Measurements from ENCODE around the gene SLC9A9.
A peak's percentile ranks its signal among the peaks of the same experiment; 100 is the strongest.
"Not testable (repeated sequence)": the region's sequence is repeated elsewhere in the genome, so short reads cannot be mapped to it uniquely, and the experiment has no call there.

Gene SLC9A9

GRCh38 chr3:143525408-143525807, 322.9 kb downstream of the SLC9A9 start:
- TF ChIP-seq, protein P1, sequence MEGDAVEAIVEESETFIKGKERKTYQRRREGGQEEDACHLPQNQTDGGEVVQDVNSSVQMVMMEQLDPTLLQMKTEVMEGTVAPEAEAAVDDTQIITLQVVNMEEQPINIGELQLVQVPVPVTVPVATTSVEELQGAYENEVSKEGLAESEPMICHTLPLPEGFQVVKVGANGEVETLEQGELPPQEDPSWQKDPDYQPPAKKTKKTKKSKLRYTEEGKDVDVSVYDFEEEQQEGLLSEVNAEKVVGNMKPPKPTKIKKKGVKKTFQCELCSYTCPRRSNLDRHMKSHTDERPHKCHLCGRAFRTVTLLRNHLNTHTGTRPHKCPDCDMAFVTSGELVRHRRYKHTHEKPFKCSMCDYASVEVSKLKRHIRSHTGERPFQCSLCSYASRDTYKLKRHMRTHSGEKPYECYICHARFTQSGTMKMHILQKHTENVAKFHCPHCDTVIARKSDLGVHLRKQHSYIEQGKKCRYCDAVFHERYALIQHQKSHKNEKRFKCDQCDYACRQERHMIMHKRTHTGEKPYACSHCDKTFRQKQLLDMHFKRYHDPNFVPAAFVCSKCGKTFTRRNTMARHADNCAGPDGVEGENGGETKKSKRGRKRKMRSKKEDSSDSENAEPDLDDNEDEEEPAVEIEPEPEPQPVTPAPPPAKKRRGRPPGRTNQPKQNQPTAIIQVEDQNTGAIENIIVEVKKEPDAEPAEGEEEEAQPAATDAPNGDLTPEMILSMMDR (conservative IDR thresholded peaks at IDR 0.05; ENCODE audit: low read depth, low read length) = no peak
- DNase-seq (ENCODE audit: low read depth) = peak; percentile 94
- no peak overlapping the region for H3K4me3 ChIP-seq (ENCODE audit: low read depth, low read length)

GRCh38 chr3:143521803-143522202, 326.5 kb downstream of the SLC9A9 start:
- no peak for DNase-seq (ENCODE audit: low read depth)

GRCh38 chr3:143517131-143517530, 331.1 kb downstream of the SLC9A9 start:
- not testable (repeated sequence) for H3K4me3 ChIP-seq (ENCODE audit: low read depth, low read length); DNase-seq (ENCODE audit: low read depth)

More at GRCh38 chr3:143521803-143522202, 326.5 kb downstream of the SLC9A9 start:
- TF ChIP-seq, protein P1 (conservative IDR thresholded peaks at IDR 0.05; ENCODE audit: low read depth, low read length) = no peak
- no peak overlapping the region for H3K4me3 ChIP-seq (ENCODE audit: low read depth, low read length)

DNA sequence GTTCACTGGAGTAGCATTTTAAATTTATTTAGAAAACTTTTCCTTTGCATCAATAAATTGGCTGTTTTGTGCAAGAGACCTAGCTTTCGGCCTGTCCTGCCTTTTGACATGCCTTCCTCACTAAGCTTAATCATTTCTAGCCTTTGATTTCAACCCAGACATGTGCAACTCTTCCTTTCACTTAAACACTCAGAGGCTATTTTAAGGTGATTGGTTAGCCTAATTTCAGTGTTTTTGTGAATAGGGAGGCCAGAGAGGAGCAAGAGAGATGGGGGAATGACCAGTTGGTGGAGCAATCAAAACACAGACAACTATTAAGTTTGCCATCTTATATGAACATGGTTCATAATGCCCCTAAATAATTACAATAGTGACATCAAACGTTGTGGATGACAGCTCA, 333.4 kb downstream of the SLC9A9 start:
- no peak for DNase-seq (ENCODE audit: low read depth)
- no peak overlapping the region for H3K4me3 ChIP-seq (ENCODE audit: low read depth, low read length)
- TF ChIP-seq, protein P1 (conservative IDR thresholded peaks at IDR 0.05; ENCODE audit: low read depth, low read length) = no peak

DNA sequence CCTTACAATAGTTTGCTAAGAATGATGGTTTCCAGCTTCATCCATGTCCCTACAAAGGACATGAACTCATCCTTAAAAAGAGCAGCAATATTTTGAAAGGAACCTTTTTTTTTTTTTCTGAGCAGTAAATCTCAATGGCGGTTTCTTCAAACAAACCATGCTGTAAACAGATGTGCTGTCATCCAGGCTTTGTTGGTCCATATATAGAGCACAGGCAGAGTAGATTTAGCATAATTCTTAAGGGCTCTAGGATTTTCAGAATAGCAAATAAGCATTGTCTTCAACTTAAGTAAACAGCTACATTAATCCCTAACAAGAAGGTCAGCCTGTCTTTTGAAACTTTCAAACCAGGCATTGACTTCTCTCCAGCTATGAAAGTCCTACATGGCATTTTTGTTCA, 334.2 kb downstream of the SLC9A9 start:
- H3K4me3 ChIP-seq (ENCODE audit: low read depth, low read length) = no peak overlapping the region
- no peak for DNase-seq (ENCODE audit: low read depth)
- TF ChIP-seq, protein P1 (conservative IDR thresholded peaks at IDR 0.05; ENCODE audit: low read depth, low read length) = no peak

DNA sequence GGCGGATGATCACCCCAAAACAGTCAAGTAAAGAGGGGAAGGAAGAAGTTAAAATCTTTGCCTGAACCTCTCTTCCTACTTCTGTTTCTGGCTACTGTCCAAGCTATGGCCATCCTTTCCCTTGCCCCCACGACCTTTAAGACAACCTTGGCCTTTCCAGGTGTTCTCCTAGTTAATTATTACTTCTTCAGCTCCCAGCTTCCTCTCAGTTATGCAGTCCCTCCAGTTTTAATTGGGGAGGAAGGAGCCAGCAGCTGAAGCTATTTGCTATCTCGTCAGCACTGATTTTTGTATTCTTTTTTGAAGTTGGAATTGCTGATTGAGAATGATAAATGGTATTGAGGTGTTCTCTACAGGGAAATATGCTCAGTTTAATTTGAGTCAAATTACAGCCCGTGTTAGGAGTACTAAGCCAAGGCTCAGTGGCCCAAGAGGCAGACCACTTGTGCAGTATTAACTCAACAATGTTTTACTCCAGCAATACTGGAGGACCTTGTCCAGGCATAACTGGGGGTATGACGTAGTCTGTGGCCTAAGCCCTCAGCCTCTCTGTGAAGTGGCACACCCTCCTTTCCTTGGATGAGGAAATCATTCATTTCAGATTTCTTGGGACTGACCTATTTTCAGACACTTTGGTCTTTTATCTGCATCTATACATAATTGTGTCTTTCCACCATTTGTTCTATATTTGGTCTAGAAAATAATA, 336.9 kb downstream of the SLC9A9 start:
- no peak for DNase-seq (ENCODE audit: low read depth)
- H3K4me3 ChIP-seq (ENCODE audit: low read depth, low read length) = no peak overlapping the region
- TF ChIP-seq, protein P1 (conservative IDR thresholded peaks at IDR 0.05; ENCODE audit: low read depth, low read length) = no peak

GRCh38 chr3:143510601-143511000, 337.7 kb downstream of the SLC9A9 start:
- TF ChIP-seq, protein P1 (conservative IDR thresholded peaks at IDR 0.05; ENCODE audit: low read depth, low read length) = no peak
- H3K4me3 ChIP-seq (ENCODE audit: low read depth, low read length) = no peak overlapping the region

More at GRCh38 chr3:143510601-143511000, 337.7 kb downstream of the SLC9A9 start:
- DNase-seq (ENCODE audit: low read depth) = peak; percentile 22
